SK-MEL-5 (cell line): Measurements from ENCODE around the gene GALNT10. TPM values are rescaled to one million over a fixed set of nuclear protein-coding genes. Genes with fewer than 3 reads are reported as not detected.

Experiments
- DNase-seq: peaks from one replicate; pipeline ENCODE4 v3.0.0-alpha.2; 2016; ENCODE audit warnings: low read depth, low spot score
- in situ Hi-C: cut with HindIII; loops from 2 replicates; pipeline ENCODE4 v1.10.0; 2016; ENCODE audit warnings: low sequenced_read_pairs, high pct_unique_total_duplicates, low pct_unique_long_range_greater_than_20kb
- small RNA-seq, 2 experiments: library from RNA; depleted of rRNA; stranded (forward); fragments of <200 nt; gene quantifications; one replicate each; pipeline ENCODE3, GENCODE V24; 2014
- total RNA-seq: library from RNA; depleted of rRNA; stranded (reverse); fragments of >200 nt; shearing (Covaris generic); gene quantifications from 2 replicates; pipeline ENCODE4 v1.2.3, GENCODE V29; 2014; rRNA removed

Gene GALNT10
- total RNA-seq, 1 experiment from 2014 or later = 8.7 TPM

DNA sequence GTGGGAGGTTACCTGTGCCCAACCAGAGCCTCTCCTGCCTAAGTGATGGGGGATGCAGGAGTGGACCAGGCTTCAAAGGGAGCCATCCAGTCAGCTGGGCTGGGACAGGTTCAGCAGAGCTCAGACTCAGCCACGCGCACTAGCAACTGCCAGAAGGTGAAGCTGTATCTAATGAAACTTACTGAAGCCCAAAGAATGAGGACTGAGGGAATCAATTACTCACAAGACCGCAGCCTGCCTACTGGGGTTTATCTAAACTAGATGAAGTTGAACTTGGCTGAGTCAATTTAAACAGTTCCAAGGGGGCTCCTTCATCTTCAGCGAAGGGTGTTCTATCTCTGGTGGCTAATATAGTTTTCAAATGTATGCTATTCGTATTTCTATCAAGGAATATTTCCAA, 276.1 kb downstream of the GALNT10 start:
- DNase-seq = no peak
- in situ Hi-C loops = no loop called here

DNA sequence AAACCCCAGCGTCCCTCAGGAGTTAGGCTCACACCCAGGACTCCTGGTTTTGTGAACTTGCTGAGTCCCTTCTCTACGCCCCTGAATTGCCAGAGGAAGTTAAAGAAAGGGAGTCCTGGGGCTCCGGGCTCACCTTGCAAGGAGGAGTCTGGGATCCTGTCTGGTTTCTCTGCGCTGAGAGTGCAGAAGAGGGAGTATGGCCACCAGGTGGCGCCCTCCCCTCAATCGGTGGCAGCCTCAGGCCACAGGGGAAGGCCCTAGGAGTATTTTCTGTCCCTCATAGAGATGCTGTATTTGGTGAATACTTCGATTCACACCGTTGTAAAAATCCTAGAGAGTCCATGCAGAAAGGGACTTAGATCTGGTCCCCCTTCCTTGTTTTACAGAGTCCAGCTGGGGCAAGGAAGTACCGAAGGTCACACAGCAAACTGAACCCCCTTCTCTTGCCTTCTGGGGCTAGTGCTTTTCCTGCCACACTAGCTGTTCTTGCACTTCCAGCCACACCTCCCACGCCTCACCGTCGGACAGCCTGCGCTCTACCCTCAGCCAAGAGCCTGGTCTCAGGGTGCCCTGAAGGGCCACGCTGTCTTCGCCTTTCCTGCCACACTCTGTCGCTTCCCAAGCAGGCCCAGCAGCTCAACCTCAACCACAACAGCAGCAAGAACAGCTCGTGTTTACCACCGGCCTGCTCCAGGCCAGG, 277.3 kb downstream of the GALNT10 start:
- DNase-seq = peak; percentile 66
- in situ Hi-C loops = no loop called here

DNA sequence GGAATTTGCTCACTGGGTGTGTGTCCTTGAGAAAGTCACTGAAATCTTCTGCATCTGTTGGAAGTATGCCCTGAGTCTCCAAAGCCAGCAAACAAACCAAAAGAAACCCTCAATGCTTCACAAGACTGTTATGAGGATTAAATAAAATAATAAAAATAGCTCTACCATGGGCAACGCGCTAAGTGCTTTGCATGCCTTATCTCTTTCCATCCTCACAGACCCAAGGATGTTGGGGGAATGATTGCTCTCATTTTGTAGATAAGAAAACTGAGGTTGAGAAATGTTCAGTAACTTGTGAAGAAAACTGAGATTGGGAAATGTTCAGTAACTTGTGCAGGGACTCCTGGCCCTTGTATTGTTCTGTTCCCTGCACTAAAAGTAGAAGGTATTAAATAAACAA, 279.6 kb downstream of the GALNT10 start:
- in situ Hi-C loops = no loop called here
- no peak for DNase-seq

Small RNA genes within 50 kb of the gene (small RNA-seq; reads per million reads assigned to genes)
- gene MIR1294 (0 to 0.19 reads per million in 2 experiments), gene RN7SL655P (0 to 0.14 reads per million in 2 experiments)

Other genes starting within 250 kb of the GALNT10 start
- 20.5 and 23.1 TPM in 2 replicates for gene FAM114A2, start 151.8 kb upstream of the GALNT10 start, total RNA-seq
- 32.2 and 37.2 TPM in 2 replicates for gene MFAP3, start 151.8 kb upstream of the GALNT10 start, total RNA-seq